SU-DHL-6 (cell line): ENCODE data around the gene C11orf54.

Experiments used
- H2AFZ ChIP-seq: fragments of 200-600 bp; sonication (generic); 2 replicates; pipeline ENCODE4 v1.6.1; 2014; ENCODE audit warnings: low read depth, mild to moderate bottlenecking, moderate library complexity, mixed read lengths, antibody characterized with exemption, low read length; ENCODE audit not compliant: severe bottlenecking
- H3F3A ChIP-seq: fragments of 200-600 bp; shearing (Covaris generic); 2 replicates; pipeline ENCODE4 v1.6.0; 2016; ENCODE audit warnings: antibody characterized with exemption, mild to moderate bottlenecking; ENCODE audit not compliant: insufficient read depth
- H3K27ac ChIP-seq: fragments of 200-600 bp; sonication (generic); 2 replicates; pipeline ENCODE4 v1.5.1; 2016; ENCODE audit warnings: low read depth, mild to moderate bottlenecking, low read length, moderate library complexity, mixed read lengths
- H3K27me3 ChIP-seq: fragments of 200-600 bp; sonication (generic), shearing (Covaris generic); 2 replicates; pipeline ENCODE4 v1.6.0; 2014; ENCODE audit warnings: mild to moderate bottlenecking, low read length
- H3K36me3 ChIP-seq: fragments of 200-600 bp; sonication (generic); 2 replicates; pipeline ENCODE4 v1.6.1; 2014; ENCODE audit warnings: mild to moderate bottlenecking, low read length, mixed read lengths
- H3K4me2 ChIP-seq: fragments of 300-600, 200-600 bp; shearing (Covaris generic), sonication (generic); 2 replicates; pipeline ENCODE4 v1.6.0; 2014; ENCODE audit warnings: low read length, low read depth, mild to moderate bottlenecking; ENCODE audit not compliant: poor library complexity, severe bottlenecking
- H3K4me3 ChIP-seq: fragments of 200-600 bp; sonication (generic); 2 replicates; pipeline ENCODE4 v1.5.1; 2014; ENCODE audit warnings: antibody characterized with exemption, low read length, mild to moderate bottlenecking, mixed read lengths; ENCODE audit not compliant: insufficient read depth, poor library complexity, severe bottlenecking
- H3K79me2 ChIP-seq: fragments of 200-600 bp; sonication (generic); 2 replicates; pipeline ENCODE4 v1.6.1; 2014; ENCODE audit warnings: mild to moderate bottlenecking, low read length, moderate library complexity; ENCODE audit not compliant: insufficient read depth
- H3K9ac ChIP-seq: fragments of 200-600 bp; sonication (generic); 2 replicates; pipeline ENCODE4 v1.7.0; 2014; ENCODE audit warnings: mild to moderate bottlenecking, low read length
- H3K9me2 ChIP-seq: fragments of 200-600 bp; sonication (generic); replicated peaks from 2 replicates; pipeline ENCODE4 v1.6.1; 2014; ENCODE audit warnings: low read length; ENCODE audit not compliant: insufficient read depth
- H3K9me3 ChIP-seq: fragments of 200-600 bp; sonication (generic); 2 replicates; pipeline ENCODE4 v1.6.1; 2014; ENCODE audit warnings: low read length, mixed read lengths; ENCODE audit not compliant: insufficient read depth
- H4K20me1 ChIP-seq: fragments of 200-600 bp; sonication (generic); 2 replicates; pipeline ENCODE4 v1.6.1; 2014; ENCODE audit warnings: low read depth, mild to moderate bottlenecking, antibody characterized with exemption, low read length, moderate library complexity, mixed read lengths
- EZH2phosphoT487 ChIP-seq: fragments of 200-600 bp; sonication (generic), shearing (Covaris generic); conservative IDR thresholded peaks from 2 replicates; pipeline ENCODE4 v1.6.1; 2018; ENCODE audit warnings: mild to moderate bottlenecking, antibody characterized with exemption, low read length, moderate library complexity, mixed read lengths
- TF ChIP-seq, protein P1 (sequence below): fragments of 200-600 bp; sonication (generic); IDR thresholded peaks from one replicate; pipeline ENCODE4 v1.5.1; 2017; ENCODE audit warnings: antibody characterized with exemption, mild to moderate bottlenecking, low read length, moderate library complexity; ENCODE audit not compliant: insufficient read depth, poor library complexity, severe bottlenecking

The C11orf54 gene

DNA sequence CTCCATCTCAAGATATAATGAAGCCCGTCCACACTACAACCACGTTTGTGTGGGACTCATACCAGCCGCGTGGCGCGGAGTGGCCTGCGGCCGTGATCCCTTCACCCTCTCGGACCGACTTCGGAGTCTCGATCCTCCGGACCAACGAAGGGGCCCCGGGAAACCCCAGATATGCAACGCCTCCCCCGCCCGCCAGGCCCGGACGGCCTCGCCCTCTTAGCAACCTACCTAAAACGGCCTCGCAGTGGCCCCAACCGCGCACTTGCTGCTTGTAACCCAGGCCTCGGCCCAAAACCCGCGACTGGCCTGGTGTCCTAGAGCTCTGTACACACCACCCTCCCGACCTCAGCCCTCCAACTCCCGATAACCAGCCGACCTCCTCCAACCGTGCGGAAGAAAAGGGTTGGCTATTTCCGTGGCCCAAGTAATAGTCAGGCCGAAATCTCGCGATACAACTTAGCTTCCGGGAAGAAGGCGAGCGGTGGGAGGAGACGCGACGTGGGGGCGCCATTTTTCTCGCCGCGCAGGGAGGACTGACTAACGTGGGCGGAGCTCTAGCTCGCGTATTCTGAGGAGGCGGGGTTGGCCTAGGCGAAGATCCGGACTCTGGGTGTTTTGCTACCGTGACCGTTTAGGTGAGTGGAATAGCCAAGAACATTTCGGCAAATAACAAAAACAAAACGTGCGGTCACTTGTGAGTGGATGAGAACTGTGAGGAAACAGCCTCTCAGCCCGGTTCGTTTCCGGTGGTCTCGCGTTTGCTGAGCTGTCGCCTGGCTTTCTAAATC is at the start of gene C11orf54, which contains the start of gene TAF1D:
TSS of gene C11orf54 (plus strand) at position 579 of the 788 bp plus-strand sequence. CDS start 5,722 bp downstream, outside the sequence.
TSS of gene TAF1D (minus strand) at position 402 of the 788 bp plus-strand sequence. CDS start 2,191 bp downstream, outside the sequence.
- Histone ChIP-seq H3K79me2 (peaks cover 73% of the 10 kb centered on the region), H3K27ac (peak within 1 kb of the TSS; percentile 88), H2AFZ (peak within 1 kb of the TSS; percentile 96), H3K9me3 (no peaks in the 10 kb centered on the region), H3K4me3 (peak within 1 kb of the TSS; percentile 98), H3K9ac (peak within 1 kb of the TSS; percentile 100), H3K27me3 (no peaks in the 10 kb centered on the region), H3K4me2 (peak within 1 kb of the TSS; percentile 97), H3F3A (peaks cover 44% of the 10 kb centered on the region), H4K20me1 (peaks cover 36% of the 10 kb centered on the region), H3K36me3 (peaks cover 44% of the 10 kb centered on the region), H3K9me2 (no peaks in the 10 kb centered on the region)
- TF ChIP-seq, protein P1, sequence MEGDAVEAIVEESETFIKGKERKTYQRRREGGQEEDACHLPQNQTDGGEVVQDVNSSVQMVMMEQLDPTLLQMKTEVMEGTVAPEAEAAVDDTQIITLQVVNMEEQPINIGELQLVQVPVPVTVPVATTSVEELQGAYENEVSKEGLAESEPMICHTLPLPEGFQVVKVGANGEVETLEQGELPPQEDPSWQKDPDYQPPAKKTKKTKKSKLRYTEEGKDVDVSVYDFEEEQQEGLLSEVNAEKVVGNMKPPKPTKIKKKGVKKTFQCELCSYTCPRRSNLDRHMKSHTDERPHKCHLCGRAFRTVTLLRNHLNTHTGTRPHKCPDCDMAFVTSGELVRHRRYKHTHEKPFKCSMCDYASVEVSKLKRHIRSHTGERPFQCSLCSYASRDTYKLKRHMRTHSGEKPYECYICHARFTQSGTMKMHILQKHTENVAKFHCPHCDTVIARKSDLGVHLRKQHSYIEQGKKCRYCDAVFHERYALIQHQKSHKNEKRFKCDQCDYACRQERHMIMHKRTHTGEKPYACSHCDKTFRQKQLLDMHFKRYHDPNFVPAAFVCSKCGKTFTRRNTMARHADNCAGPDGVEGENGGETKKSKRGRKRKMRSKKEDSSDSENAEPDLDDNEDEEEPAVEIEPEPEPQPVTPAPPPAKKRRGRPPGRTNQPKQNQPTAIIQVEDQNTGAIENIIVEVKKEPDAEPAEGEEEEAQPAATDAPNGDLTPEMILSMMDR: no peak
- no peak for TF ChIP-seq EZH2phosphoT487

DNA sequence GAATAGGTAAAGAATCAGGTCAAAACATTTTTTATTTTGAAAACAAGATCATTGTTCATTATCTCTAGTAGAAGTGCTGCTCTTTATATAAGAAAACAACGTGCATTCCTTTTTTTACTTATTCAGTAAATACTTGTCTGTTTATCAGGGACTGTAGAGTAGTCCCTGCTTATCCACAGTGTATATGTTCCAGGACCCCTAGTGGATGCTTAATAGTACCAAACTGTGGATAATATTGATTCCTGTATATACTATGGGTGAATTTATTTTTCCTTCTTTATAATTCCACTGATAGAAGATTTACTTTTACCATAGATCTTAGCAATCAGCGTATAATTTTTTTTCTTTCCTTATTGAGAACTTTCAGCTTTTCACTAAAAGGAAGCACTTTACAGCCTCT is 47.4 kb upstream of the C11orf54 start:
- no peaks in the 10 kb centered on the region for H3K79me2 ChIP-seq
- H3K27ac ChIP-seq: no peak overlapping the region
- peaks cover 59% of the 10 kb centered on the region for H3K36me3 ChIP-seq
- no peaks in the 10 kb centered on the region for H3K9me3 ChIP-seq
- no peak overlapping the region for H3K9ac ChIP-seq
- H3K27me3 ChIP-seq: no peaks in the 10 kb centered on the region
- TF ChIP-seq, protein P1: no peak
- TF ChIP-seq EZH2phosphoT487: no peak
- H4K20me1 ChIP-seq: no peaks in the 10 kb centered on the region
- no peak overlapping the region for H3K4me3 ChIP-seq
- no peak overlapping the region for H3K4me2 ChIP-seq
- H3K9me2 ChIP-seq: no peaks in the 10 kb centered on the region
- H3F3A ChIP-seq: no peaks in the 10 kb centered on the region
- H2AFZ ChIP-seq: no peak overlapping the region

DNA sequence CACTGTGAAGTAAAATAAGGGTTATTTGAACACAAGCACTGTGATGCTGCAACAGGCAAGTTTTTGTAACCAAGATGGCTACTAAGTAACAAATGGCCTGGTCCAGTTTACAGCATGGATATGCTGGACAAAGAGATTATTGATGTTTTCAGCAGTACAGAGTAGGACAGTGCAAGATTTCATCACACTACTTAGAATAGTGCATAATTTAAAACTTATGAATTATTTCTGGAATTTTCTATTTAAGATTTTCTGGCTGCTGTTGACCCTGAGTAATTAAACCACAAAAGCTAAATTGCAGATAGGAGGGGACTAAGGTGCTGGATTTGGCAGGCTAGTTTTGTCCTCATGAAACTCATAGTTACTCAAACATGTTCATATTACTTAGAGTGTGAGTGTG is 46.9 kb upstream of the C11orf54 start:
- no peak for TF ChIP-seq EZH2phosphoT487
- TF ChIP-seq, protein P1: no peak
- Histone ChIP-seq H3K4me3 (no peak overlapping the region), H3K9ac (no peak overlapping the region), H3K27me3 (no peaks in the 10 kb centered on the region), H3K36me3 (peaks cover 57% of the 10 kb centered on the region), H4K20me1 (no peaks in the 10 kb centered on the region), H3K79me2 (no peaks in the 10 kb centered on the region), H3F3A (no peaks in the 10 kb centered on the region), H2AFZ (no peak overlapping the region), H3K9me3 (no peaks in the 10 kb centered on the region), H3K9me2 (no peaks in the 10 kb centered on the region), H3K27ac (no peak overlapping the region), H3K4me2 (no peak overlapping the region)
